Activated T-cell treated with anti-CD3 and anti-CD28 coated beads for 4 hours (primary cell): ENCODE results near the gene KLK1.
"Not testable (repeated sequence)": the region's sequence is repeated elsewhere in the genome, so short reads cannot be mapped to it uniquely, and the experiment has no call there.

Source experiments
- DNase-seq: peaks from one replicate; pipeline ENCODE4 v3.0.0-alpha.2; 2020

KLK1 gene

GRCh38 chr19:50791594-50792271 is 31.9 kb downstream of the KLK1 start:
- DNase-seq: no peak

- DNase-seq: no peak
These were observed 32.6 kb downstream of the KLK1 start for GRCh38 chr19:50790922-50791467.

- no peak for DNase-seq
These were observed 33.2 kb downstream of the KLK1 start, which contains the start of gene ACP4 for GRCh38 chr19:50790396-50790795. ACP4 (plus strand) TSS chr19:50790415; CDS start chr19:50790415, 0 bp downstream.

- DNase-seq: no peak
These were observed 38.3 kb downstream of the KLK1 start for GRCh38 chr19:50785329-50785728.

GRCh38 chr19:50784710-50785109 is 38.9 kb downstream of the KLK1 start:
- no peak for DNase-seq

- not testable (repeated sequence) for DNase-seq
These were observed 39.8 kb downstream of the KLK1 start for GRCh38 chr19:50783848-50784152.

GRCh38 chr19:50780753-50781435 is 42.7 kb downstream of the KLK1 start:
- no peak for DNase-seq

GRCh38 chr19:50779504-50780457 is 43.8 kb downstream of the KLK1 start:
- DNase-seq: no peak

GRCh38 chr19:50778906-50779430 is 44.6 kb downstream of the KLK1 start:
- DNase-seq: no peak

- DNase-seq: no peak
These were observed 45.7 kb downstream of the KLK1 start for GRCh38 chr19:50777830-50778303.

GRCh38 chr19:50777261-50777660 is 46.3 kb downstream of the KLK1 start:
- DNase-seq: no peak

GRCh38 chr19:50776131-50776530 is 47.5 kb downstream of the KLK1 start:
- DNase-seq: no peak

GRCh38 chr19:50773454-50773853 is 50.1 kb downstream of the KLK1 start:
- DNase-seq: not testable (repeated sequence)

- DNase-seq: not testable (repeated sequence)
These were observed 50.7 kb downstream of the KLK1 start for GRCh38 chr19:50772912-50773311.

- no peak for DNase-seq
These were observed 51.1 kb downstream of the KLK1 start for GRCh38 chr19:50772476-50772875.

- no peak for DNase-seq
These were observed 52.7 kb downstream of the KLK1 start for GRCh38 chr19:50770888-50771287.

- DNase-seq: not testable (repeated sequence)
These were observed 53.4 kb downstream of the KLK1 start, which contains the start of gene GPR32 for GRCh38 chr19:50770164-50770563. GPR32 (plus strand) TSS chr19:50770464; CDS start chr19:50770601, 137 bp downstream.
